PFSK-1 (cell line): Measurements from ENCODE around the gene CHRM2.

Experiments
- POLR2AphosphoS5 ChIP-seq: IDR thresholded peaks from 2 replicates; pipeline ENCODE4 v1.6.1; 2012; ENCODE audit warnings: low read depth, mild to moderate bottlenecking, control low read depth, low read length, moderate library complexity
- REST ChIP-seq, 2 experiments: IDR thresholded peaks; 2 replicates each; pipeline versions ENCODE4 v1.6.1 to v1.8.0; 2011 to 2012; ENCODE audit warnings: low read depth in 2 of 2, low read length in 2 of 2, control low read depth in 1 of 2, inconsistent platforms in 1 of 2, mild to moderate bottlenecking in 1 of 2, moderate library complexity in 1 of 2; ENCODE audit not compliant: insufficient read depth in 1 of 2
- TAF1 ChIP-seq: IDR thresholded peaks from 2 replicates; pipeline ENCODE4 v1.6.1; 2012; ENCODE audit warnings: low read length, control low read depth, borderline replicate concordance; ENCODE audit not compliant: insufficient read depth

GRCh38 chr7:136912339-136912738 is 43.9 kb downstream of the CHRM2 start:
- TF ChIP-seq REST (IDR thresholded peaks at IDR 0.05; ENCODE audit: insufficient read depth in 1 of 2, low read depth in 2 of 2, low read length in 2 of 2) = no peak
- TF ChIP-seq POLR2AphosphoS5 = no peak
- TF ChIP-seq TAF1 = no peak
